Duodenal mucosa (tissue), 2 donors: ENCODE measurements around the gene KLHL20.
"Not testable (repeated sequence)": the region's sequence is repeated elsewhere in the genome, so short reads cannot be mapped to it uniquely, and the experiment has no call there.

Experiments used
- H3K27ac ChIP-seq: one replicate; pipeline ENCODE4 v1.7.0; 2013; ENCODE audit warnings: low read depth, low read length
- H3K27me3 ChIP-seq, 2 donors: one replicate each; pipeline ENCODE4 v1.7.0; 2013; ENCODE audit warnings: low read length in 2 of 2, control low read depth in 1 of 2; ENCODE audit not compliant: insufficient read depth in 2 of 2, control insufficient read depth in 1 of 2
- H3K36me3 ChIP-seq, 2 donors: one replicate each; pipeline ENCODE4 v1.7.0; 2013; ENCODE audit warnings: low read length in 2 of 2, control low read depth in 1 of 2; ENCODE audit not compliant: insufficient read depth in 2 of 2, control insufficient read depth in 1 of 2
- H3K4me1 ChIP-seq, 2 donors: one replicate each; pipeline ENCODE4 v1.7.0; 2013; ENCODE audit warnings: low read length in 2 of 2, control low read depth in 1 of 2; ENCODE audit not compliant: insufficient read depth in 2 of 2, control insufficient read depth in 1 of 2
- H3K4me3 ChIP-seq, 2 donors: one replicate each; pipeline ENCODE4 v1.7.0; 2013; ENCODE audit warnings: low read length in 2 of 2, low read depth in 1 of 2
- H3K9ac ChIP-seq, 2 donors: one replicate each; pipeline ENCODE4 v1.7.0; 2013; ENCODE audit warnings: low read length in 2 of 2, low read depth in 1 of 2
- H3K9me3 ChIP-seq, 2 donors: one replicate each; pipeline ENCODE4 v1.7.0; 2013; ENCODE audit warnings: low read length in 2 of 2, control low read depth in 1 of 2; ENCODE audit not compliant: control insufficient read depth in 1 of 2

Gene KLHL20

GRCh38 chr1:173701299-173701698 lies 13.5 kb upstream of the KLHL20 start:
- not testable (repeated sequence) for H3K27me3 ChIP-seq, H3K36me3 ChIP-seq, H3K9ac ChIP-seq, H3K4me3 ChIP-seq, H3K9me3 ChIP-seq, H3K4me1 ChIP-seq, H3K27ac ChIP-seq

- no peaks in the 10 kb centered on the region for H3K4me1 ChIP-seq
- H3K36me3 ChIP-seq: no peaks in the 10 kb centered on the region
- no peak overlapping the region for H3K27ac ChIP-seq
- no peak overlapping the region for H3K4me3 ChIP-seq
- H3K27me3 ChIP-seq: no peaks in the 10 kb centered on the region
- no peak overlapping the region for H3K9ac ChIP-seq
- no peaks in the 10 kb centered on the region for H3K9me3 ChIP-seq
Measured at GRCh38 chr1:173702736-173703135, 12.0 kb upstream of the KLHL20 start.

- Histone ChIP-seq H3K9ac (no peak overlapping the region), H3K36me3 (no peaks in the 10 kb centered on the region), H3K27me3 (peaks cover 5 to 11% of the 10 kb centered on the region in 2 donors), H3K9me3 (no peaks in the 10 kb centered on the region), H3K4me1 (no peaks in the 10 kb centered on the region), H3K4me3 (no peak overlapping the region), H3K27ac (no peak overlapping the region)
Measured at GRCh38 chr1:173705117-173705516, 9.7 kb upstream of the KLHL20 start.

GRCh38 chr1:173708787-173709186 lies 6.0 kb upstream of the KLHL20 start:
- Histone ChIP-seq H3K4me3 (no peak overlapping the region), H3K9me3 (no peaks in the 10 kb centered on the region), H3K36me3 (no peaks in the 10 kb centered on the region), H3K27me3 (peaks cover 8 to 11% of the 10 kb centered on the region in 2 donors), H3K4me1 (no peaks in the 10 kb centered on the region), H3K9ac (no peak overlapping the region), H3K27ac (no peak overlapping the region)

- peak overlapping the region in 1 of 2 donors; percentile 94 for H3K9ac ChIP-seq
- peak overlapping the region; percentile 85 to 97 for H3K4me3 ChIP-seq
Measured at GRCh38 chr1:173714441-173714758, 381 bp upstream of the KLHL20 start.

GRCh38 chr1:173715538-173715844 lies 710 bp downstream of the KLHL20 start:
- Histone ChIP-seq H3K9me3 (no peaks in the 10 kb centered on the region), H3K4me3 (peak overlapping the region; percentile 85 to 97)

More at GRCh38 chr1:173714441-173714758, 381 bp upstream of the KLHL20 start:
- Histone ChIP-seq H3K9me3 (no peaks in the 10 kb centered on the region), H3K36me3 (peaks cover 0 to 4% of the 10 kb centered on the region in 2 donors), H3K4me1 (peaks cover 17% of the 10 kb centered on the region in 2 donors), H3K27me3 (peaks cover 3 to 5% of the 10 kb centered on the region in 2 donors), H3K27ac (no peak overlapping the region)

GRCh38 chr1:173717238-173717637 lies 2.5 kb downstream of the KLHL20 start:
- H3K27ac ChIP-seq: no peak overlapping the region
- no peaks in the 10 kb centered on the region for H3K27me3 ChIP-seq
- no peak overlapping the region for H3K4me3 ChIP-seq
- H3K9me3 ChIP-seq: no peaks in the 10 kb centered on the region
- H3K36me3 ChIP-seq: peaks cover 0 to 6% of the 10 kb centered on the region in 2 donors
- H3K9ac ChIP-seq: no peak overlapping the region
- peaks cover 17% of the 10 kb centered on the region in 2 donors for H3K4me1 ChIP-seq

More at GRCh38 chr1:173715538-173715844, 710 bp downstream of the KLHL20 start:
- Histone ChIP-seq H3K9ac (peak overlapping the region; percentile 74 to 94), H3K4me1 (peaks cover 17% of the 10 kb centered on the region in 2 donors), H3K27me3 (no peaks in the 10 kb centered on the region), H3K36me3 (peaks cover 0 to 4% of the 10 kb centered on the region in 2 donors), H3K27ac (peak overlapping the region; percentile 90)

- H3K27ac ChIP-seq, H3K9me3 ChIP-seq, H3K9ac ChIP-seq, H3K4me3 ChIP-seq, H3K4me1 ChIP-seq, H3K27me3 ChIP-seq: not testable (repeated sequence)
- H3K36me3 ChIP-seq: peaks cover 5 to 21% of the 10 kb centered on the region in 2 donors
Measured at GRCh38 chr1:173731331-173731730, 16.6 kb downstream of the KLHL20 start.

GRCh38 chr1:173733912-173734311 lies 19.1 kb downstream of the KLHL20 start:
- Histone ChIP-seq H3K4me1 (no peaks in the 10 kb centered on the region), H3K27ac (no peak overlapping the region), H3K36me3 (peaks cover 5 to 23% of the 10 kb centered on the region in 2 donors)

GRCh38 chr1:173736104-173736503 lies 21.3 kb downstream of the KLHL20 start:
- H3K27ac ChIP-seq, H3K9me3 ChIP-seq, H3K9ac ChIP-seq, H3K27me3 ChIP-seq, H3K4me1 ChIP-seq, H3K4me3 ChIP-seq: not testable (repeated sequence)
- H3K36me3 ChIP-seq: peaks cover 5 to 23% of the 10 kb centered on the region in 2 donors

More at GRCh38 chr1:173733912-173734311, 19.1 kb downstream of the KLHL20 start:
- Histone ChIP-seq H3K9ac (no peak overlapping the region), H3K27me3 (no peaks in the 10 kb centered on the region), H3K4me3 (no peak overlapping the region), H3K9me3 (no peaks in the 10 kb centered on the region)
